ENCODE results near the gene COX7A2L.
"Not testable (repeated sequence)": the region's sequence is repeated elsewhere in the genome, so short reads cannot be mapped to it uniquely, and the experiment has no call there.

The COX7A2L gene

DNA sequence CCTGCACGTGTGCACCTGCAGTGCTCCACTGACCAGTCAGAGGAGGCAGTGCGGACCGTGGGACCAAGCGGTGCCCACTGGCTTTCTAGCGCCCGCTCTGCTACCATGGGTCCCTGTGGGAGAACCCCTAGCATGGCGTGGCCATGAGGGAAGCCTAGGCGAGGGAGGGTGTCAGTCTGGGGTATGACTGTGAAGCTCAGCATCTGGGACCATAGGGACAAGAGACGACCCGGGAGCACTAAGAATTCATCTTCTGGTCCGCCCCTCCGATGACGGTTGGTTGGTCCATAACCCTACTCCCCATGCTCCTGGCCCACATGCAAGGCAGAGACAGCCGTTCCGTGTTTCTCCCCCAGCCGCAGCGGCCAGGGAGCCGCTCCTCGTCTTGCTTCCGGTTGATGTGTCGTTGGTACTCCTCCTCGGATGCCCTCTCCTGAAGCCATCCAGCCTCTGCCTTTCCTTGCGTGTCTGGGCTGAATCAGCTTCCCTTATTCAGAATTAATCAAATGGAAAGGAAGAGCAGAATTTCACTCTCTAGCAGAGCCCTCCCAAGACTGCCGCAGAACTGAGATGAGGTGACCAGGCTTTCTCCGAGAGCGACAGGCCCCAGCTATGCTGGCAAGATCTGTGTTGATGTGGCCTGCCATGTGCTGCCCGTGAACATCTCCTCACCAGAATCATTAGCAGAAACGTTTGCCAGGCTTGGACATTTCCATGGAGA, 23.0 kb downstream of the COX7A2L start:
- DNase-seq, result no peak

- DNase-seq, result no peak
These were observed 23.6 kb downstream of the COX7A2L start for GRCh38 chr2:42337356-42337820.

DNA sequence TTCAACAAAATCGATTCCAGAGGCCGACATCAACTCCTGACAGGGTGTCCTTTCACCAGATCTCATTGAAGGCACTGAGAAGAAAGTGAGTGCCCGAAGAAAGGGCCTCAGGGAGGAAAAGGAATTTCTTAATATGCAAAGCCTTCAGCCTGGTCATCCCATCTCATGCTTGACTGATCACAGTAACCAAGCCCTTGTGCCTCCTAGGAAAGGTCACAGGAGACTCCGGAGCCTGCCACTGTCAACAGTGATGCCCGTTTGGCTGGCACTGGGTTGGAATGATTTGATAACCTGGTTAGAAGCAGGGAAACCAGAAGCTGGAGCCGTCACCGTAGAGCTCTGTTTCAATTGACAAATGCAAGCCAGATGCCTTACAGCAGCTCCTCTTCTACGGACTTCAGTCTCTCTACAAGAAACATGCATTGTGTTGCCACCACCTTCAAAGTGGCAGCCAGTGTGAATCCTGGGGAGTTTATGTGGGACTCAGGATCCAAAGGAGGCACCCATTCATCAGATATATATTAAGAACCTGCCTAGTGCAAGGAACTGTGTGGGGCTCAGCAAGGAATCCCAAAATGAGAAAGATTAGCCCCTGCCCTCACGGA, 24.6 kb downstream of the COX7A2L start:
- DNase-seq, result no peak

DNA sequence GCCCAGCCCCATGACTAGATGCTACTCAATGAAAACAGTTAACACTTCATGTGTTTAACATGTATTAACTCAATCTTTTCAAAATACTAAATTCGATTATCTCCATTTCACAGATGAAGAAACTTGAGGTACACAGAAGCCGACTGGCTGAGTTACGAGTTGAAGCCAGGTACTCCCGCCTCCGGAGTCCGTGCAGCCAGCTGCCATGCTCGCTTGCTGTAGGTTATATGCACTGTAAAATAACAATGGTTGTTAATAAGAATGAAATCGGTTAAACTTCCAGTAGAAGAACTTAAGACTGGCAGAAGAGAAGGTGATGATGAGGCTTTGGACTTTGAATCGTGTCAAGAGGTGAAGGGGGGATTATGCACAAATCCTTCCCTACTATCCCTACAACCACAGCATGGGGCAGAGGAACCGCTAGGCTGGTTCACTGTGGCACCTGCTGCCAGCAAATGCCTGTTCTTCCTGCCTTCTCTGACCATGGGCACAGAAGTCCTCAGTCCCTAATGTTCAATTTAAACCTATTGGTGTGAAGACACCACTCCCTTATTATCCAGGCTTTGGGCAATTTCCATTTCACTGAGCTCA, 25.4 kb downstream of the COX7A2L start:
- DNase-seq, result no peak

DNA sequence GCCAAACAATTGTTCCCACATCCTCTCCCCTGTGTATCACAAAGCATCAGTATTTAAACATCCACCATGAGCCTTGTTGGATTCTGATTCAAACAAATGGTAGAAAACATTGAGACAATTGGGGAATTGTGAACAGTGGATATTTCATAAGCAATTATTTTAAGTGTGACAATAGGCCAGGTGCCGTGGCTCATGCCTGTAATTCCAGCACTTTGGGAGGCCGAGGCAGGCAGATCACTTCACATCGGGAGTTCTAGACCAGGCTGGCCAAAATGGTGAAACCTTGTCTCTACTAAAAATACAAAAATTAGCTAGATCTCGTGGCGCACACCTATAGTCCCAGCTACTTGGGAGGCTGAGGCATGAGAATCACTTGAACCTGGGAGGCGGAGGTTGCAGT, 26.2 kb downstream of the COX7A2L start:
- DNase-seq, result not testable (repeated sequence)

GRCh38 chr2:42334220-42334619, 26.8 kb downstream of the COX7A2L start:
- DNase-seq, result no peak

GRCh38 chr2:42333579-42333978, 27.4 kb downstream of the COX7A2L start:
- no peak for DNase-seq

DNA sequence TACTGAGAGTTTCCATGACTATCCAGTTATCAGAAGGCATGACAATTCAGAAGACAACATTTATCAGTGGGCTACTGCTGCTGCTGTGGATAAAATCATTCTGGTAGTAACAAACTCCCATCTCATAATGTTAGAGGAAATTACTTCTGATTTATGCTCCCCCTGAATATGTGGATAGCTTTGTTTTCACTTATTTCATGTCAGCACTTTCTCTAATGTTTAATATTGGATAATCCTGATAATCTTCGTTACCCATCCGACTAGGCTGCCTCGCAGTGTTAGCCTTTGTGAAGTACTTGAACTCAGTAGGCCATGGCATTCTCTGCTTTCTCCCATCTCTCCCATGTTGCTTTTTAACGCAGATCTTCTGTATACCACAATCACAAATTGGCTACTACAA, 28.4 kb downstream of the COX7A2L start:
- no peak for DNase-seq

DNA sequence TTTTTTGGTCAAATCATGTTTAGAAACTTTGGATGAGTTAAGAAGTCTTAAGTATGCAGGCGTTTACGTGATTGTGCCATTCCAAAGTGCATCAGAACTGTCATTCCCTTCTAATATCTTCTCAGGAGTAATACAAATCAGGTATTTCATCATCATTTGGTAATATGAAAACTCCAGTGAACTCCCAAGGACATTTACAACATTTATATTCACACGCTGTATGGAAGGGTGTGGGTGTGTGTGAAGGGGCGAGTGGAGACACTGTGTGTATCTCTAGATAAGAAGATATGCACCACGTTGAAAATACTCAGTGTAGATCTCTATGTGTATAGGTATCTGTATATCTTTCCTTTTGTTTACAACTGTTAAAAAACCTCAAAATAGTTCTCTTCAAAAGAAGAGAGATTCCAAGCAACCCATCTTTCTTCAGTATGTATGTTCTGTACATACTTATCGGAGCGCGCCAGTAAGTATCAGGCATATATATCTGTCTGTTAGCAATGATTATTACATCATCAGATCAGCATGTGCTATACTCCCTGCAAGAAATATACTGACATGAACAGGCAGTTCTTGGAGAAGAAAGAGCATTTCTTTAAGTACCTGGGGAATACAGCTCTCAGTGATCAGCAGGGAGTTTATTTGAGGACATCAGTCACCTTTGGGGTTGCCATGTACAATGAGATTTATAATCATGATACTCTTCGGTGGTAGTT, 29.3 kb downstream of the COX7A2L start:
- no peak for DNase-seq

DNA sequence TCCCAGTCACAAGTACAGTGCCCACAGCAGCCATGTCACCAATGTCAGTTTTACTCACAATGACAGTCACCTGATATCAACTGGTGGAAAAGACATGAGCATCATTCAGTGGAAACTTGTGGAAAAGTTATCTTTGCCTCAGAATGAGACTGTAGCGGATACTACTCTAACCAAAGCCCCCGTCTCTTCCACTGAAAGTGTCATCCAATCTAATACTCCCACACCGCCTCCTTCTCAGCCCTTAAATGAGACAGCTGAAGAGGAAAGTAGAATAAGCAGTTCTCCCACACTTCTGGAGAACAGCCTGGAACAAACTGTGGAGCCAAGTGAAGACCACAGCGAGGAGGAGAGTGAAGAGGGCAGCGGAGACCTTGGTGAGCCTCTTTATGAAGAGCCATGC, 31.3 kb downstream of the COX7A2L start:
- no peak for DNase-seq

- no peak for DNase-seq
These were observed 32.1 kb downstream of the COX7A2L start for GRCh38 chr2:42328923-42329322.

DNA sequence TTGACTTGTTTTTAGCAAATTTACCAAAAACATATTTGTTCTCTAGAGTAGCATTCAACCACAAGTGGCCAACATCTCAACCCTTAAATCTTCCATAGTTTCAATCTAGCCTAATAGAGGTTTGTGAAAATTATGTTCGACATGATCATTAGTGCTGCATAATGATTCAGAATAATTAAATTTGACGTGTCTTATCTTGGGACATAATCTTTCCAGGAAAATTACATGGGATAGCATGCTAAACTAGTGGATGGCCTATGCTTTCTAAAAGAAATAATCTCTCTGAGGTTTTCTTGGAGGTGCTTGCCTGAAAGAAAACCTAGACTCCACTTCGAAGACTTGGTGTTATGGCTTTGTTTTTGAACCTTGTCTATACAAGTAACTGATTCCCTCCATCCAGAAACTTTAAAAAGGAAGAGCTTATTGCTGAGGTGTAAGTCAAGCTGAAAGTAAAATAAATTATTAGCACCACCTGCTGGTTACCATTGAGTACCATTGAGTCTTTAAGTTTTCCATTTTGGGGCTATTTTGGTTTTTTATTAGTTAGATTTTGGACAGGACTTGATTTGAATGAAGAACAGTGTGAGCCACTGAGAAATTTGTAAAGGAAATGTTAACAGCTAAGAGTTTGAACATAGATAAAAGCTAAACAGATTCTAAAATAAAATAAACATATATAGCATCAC, 32.7 kb downstream of the COX7A2L start:
- no peak for DNase-seq

DNA sequence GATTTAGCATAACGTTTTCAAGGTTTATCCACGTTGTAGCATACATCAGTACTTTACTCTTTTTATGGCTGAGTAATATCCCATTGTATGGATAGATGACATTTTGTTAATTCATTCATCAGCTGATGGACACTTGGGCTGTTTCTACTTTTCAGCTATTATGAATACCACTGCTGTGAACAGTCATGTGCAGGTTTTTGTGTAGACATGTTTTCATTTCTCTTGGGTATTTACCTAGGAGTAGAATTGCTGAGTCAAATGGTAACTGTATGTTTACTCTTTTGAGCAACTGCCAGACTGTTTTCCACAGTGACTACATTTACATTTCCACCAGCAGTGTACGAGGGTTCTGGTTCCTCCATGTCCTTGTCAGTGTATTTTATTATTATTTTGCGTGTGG, 33.9 kb downstream of the COX7A2L start:
- no peak for DNase-seq

DNA sequence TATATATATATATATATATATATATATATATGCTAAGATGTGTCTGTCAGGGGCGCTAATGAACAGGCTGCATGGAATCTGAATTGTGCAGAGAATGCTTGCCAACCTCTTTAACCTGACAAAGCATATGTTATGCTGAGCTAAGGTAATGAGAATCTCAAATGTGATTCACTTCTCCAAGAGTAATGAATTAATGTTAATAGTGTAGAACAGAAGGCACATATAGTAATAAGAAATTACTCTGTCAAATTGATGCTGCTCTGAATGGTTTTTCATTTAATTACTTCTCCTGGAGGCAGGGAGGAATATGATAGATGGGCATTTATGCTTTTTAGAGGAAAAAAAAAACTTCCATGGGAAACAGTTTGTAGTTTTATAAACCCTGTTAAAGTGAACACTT, 35.4 kb downstream of the COX7A2L start:
- DNase-seq, result no peak

GRCh38 chr2:42324949-42325348, 36.1 kb downstream of the COX7A2L start:
- DNase-seq, result no peak

- no peak for DNase-seq
These were observed 36.8 kb downstream of the COX7A2L start for GRCh38 chr2:42324244-42324643.

GRCh38 chr2:42321452-42322064, 39.5 kb downstream of the COX7A2L start:
- DNase-seq, result no peak

DNA sequence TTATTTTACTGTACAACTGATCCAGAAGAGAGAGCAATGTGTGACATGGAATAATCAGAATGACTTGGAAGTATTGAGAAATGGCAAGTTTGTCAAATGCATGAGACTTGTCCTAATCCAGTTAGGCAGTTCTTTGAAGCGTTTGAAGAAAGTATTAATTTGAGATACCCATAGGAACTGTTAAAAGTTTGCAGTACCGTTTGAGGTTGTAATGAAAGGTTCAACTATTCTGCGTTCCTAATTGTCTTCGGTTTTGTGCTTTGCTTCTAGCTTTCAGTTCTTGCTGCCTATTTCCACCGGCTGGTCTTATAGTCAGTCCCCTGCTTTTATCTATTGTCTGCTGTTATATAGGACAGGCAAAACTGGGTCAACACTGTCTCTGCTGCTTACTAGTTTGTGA, 41.8 kb downstream of the COX7A2L start:
- no peak for DNase-seq

- DNase-seq, result no peak
These were observed 43.1 kb downstream of the COX7A2L start for GRCh38 chr2:42317945-42318344.

DNA sequence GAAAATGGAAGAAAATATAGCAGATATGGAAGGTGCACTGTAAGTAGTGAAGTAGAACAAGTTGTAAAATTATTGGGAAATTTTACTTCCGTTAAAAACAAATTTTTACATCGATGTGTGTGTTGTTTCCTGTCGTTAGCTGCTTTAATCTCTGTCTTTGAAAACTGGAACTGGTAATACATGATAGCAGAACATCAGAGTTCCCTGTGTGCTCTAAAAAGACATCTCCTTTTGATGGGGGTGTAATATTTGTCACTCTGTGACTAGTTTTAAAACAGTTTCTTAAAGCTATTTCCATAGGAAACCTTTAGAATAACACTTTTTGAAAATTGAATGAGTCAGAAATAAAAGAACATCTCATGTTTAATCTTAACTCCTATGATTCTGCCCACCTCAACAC, 43.5 kb downstream of the COX7A2L start:
- no peak for DNase-seq

DNA sequence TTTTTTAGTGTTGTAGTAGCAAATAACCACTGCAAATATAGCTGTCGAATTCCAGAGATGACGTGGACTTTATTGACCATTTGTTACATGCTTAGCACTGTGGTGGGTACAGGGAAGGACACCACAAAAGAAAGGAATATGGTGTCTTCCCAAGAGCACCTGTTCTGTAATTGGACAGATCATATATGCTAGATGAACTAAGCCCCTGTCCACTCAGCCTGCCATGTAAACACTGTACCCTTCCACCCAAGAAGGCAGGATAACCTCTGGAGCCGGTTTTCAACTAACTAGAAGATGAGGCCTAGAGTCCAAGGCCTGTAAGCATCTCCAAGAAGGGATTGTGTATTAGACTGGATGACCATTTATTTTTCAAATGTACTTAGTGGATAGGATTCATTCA, 44.1 kb downstream of the COX7A2L start:
- DNase-seq, result no peak

DNA sequence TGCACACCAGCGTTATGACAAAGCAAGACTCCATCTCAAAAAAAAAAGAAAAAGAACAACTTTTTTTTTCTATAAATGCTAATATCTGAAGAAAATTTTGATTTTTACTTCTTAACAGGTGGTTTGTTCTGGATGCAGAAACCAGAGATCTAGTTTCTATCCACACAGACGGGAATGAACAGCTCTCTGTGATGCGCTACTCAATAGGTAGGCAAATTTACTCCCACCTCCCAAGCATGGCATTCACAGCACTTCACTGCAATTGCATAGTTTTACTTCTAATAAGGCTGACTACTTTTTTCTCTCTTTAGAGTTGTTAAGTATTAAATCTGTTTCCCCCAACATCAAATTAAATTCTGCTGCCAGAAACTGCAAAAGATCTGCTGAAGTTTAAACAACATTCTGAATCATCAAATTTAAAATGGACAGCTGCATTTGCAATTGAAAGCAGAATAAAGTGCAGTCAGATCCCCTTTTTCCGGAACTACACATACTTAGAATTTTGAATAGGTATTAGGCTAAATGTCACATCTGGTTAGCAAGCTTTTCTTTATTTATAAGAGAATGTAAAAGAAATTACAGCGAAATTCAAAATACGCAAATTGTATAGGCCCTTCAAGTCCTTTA, 45.1 kb downstream of the COX7A2L start:
- DNase-seq, result no peak

All from NCI-H187 (cell line).